Stimulated activated CD4-positive, alpha-beta T cell treated with anti-CD3 and anti-CD28 coated beads, Interleukin-15, amount 100 ng/mL, for 48 hours (primary cell): Measurements from ENCODE around the gene ZFP91.

Experiments used
- DNase-seq, 2 donors: peaks; one replicate each; pipeline ENCODE4 v3.0.0-alpha.2; 2020; ENCODE audit warnings: low read depth in 2 of 2

Gene ZFP91

DNA sequence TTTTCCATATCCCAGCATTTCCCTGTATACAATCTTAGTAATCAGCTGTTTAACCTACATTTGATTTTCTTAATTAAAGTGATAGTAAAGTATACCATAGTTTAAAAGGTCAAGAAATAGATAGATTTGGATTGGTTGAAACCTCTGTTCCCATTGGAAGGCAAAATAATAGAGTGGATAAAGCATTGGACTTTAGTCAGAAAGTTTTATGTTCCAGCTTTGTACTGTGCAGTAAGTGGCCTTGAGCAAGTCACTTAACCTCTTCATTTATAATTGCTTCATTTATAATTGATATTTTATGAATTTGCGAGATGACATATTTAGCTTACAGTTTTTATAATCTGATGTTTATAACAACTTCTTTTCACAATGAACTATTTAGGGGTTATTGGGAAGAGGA, 3.6 kb downstream of the ZFP91 start:
- DNase-seq, result no peak

DNA sequence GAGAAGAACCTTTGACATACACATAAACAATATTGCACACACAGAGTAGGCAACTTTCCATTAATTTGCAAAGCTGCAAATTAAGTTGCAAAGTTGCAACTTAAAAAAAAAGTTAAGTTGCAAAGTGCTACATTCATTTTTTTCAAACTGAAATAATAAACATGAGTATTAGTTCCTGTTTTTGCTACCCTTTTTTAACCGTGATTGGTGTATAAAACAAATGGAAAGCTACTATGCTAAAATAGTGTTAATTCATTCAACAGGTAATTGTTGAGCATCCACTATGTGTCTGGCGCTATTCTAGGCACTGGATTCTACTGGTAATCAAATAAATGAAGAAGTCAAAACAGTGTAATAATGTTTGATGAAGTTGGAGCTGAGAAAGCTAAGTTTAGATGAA, 8.1 kb downstream of the ZFP91 start:
- no peak for DNase-seq

DNA sequence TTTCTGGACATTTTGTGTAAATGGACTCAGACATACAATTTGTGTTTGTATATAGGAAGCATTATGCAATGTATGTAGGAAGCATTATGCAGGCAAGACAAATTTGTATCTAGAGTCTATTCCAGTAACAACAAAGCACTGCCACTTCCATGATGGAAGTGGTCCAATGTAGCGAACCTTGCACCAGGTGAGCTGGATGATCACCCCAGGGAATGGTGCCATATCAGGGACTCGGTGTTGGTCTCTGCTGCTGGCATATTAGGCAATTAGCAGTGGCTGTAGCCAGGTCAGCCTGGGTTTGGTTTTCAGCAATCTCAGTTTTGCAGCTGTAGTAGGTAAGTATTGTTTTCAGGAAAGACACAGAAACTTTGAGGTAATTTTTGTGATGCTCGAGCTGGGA, 12.8 kb downstream of the ZFP91 start:
- DNase-seq, result no peak

DNA sequence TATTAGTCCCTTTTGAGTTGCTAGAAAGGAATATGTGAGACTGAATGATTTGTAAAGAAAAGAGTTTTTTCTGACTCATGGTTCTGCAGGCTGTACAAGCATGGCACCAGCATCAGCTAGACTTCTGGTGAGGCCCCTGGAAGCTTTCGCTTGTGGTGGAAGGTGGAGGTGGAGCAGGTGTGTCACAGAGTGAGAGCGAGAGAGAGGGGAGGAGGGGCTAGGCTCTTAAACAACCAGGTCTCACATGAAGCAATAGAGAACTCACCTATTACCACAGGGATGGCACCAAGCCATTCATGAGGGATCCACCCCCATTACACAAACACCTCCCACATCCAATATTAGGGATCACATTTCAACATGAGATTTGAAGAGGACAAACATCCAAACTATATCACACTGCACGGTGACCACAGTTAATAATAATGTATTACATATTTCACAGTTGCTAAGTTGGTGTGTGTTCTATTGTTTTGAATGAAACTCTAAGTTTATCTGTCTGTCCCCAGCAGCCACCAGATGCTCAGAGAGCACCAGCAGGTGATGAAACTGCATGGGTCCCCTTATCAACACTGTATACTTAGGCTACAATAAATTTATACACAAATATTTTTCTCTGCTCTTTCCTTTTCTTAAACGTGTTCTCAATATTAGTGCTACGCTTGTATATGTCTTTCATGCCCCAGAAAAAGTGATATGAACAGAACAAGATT, 14.1 kb downstream of the ZFP91 start:
- DNase-seq, result peak in 1 of 2 donors; percentile 52

DNA sequence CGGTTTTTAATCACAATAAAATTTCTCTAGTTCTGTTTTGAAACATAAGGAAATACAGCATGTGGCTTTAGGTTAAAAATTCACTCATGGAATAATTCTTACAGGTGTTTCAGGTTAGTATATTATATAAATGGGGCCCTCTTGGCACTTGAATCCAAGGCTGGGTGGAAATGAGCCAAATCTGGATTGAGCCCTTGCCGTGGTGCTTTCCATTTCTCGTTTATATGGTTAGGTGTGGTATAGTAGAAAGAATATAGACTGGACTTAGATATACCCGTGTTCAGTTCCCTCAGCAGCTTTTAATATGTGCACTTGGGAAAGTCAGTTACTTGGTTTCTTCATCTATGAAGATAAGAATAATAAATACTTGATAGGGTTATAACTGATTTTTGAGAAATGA, 16.0 kb downstream of the ZFP91 start:
- no peak for DNase-seq

DNA sequence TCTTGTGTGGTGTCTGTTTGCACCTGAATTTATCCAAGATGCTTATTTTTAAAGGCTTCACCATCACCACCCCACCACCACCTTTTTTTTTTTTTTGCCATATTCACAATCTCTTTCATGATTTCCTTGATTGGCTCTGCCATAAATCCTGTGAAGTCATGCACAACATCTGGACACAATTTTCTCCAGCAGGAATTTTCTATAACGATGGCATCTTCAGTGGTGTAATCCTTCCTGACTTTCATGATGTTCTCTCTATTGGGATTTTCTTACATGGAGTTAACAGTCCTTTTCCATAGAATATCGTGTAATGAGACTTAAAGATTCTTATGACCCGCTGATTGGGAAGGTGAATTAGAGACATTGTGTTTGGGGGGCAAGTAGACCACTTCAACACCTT, 17.8 kb downstream of the ZFP91 start:
- no peak for DNase-seq

DNA sequence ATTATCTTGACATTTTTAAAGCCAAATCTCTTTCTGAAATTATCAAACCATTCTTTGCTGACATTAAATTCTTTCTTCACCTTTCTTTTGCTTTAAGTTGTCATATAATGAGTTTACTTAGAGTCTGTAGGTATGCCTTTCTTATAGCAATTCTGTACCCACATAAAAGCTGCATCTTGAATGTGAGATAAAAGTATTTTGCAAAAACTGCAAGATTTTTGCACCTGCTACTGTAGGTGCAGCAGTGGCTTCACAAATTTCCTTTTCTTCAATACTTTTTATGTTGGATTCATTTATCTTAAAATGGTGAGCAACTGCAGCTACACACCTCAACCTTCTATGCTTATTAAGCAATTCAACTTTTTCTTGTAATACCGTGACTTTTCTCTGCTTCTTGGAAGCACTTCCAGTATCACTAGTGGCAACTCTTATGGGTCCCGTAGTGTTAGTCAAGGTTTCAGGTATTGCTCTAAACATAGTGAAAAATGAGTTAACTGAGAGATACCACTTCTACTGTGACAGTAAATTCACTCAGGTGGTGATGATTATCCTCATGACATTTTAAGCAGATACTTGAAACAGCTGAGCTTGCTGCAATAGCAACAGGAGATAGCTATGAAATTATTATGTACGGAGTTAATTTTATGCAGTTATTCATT, 18.8 kb downstream of the ZFP91 start:
- DNase-seq, result no peak

DNA sequence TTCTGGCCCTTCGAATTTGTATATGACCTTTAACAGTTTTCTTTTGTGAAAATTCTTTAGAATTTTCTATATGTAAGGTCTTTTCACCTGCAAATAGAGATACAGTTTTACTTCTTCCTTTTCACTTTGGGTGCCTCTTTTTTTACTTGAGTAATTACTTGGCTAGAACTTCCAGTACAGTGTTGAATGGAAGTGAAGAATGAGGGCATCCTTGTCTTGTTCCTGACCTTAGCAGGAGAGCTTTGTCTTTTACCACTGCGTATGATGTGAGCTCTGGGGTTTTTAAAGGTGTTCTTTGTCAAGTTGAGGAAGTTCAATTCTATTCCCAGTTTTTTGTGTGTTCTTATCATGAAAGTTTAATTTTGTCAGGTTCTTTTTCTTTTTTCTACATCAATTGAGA, 21.6 kb downstream of the ZFP91 start:
- DNase-seq, result no peak

DNA sequence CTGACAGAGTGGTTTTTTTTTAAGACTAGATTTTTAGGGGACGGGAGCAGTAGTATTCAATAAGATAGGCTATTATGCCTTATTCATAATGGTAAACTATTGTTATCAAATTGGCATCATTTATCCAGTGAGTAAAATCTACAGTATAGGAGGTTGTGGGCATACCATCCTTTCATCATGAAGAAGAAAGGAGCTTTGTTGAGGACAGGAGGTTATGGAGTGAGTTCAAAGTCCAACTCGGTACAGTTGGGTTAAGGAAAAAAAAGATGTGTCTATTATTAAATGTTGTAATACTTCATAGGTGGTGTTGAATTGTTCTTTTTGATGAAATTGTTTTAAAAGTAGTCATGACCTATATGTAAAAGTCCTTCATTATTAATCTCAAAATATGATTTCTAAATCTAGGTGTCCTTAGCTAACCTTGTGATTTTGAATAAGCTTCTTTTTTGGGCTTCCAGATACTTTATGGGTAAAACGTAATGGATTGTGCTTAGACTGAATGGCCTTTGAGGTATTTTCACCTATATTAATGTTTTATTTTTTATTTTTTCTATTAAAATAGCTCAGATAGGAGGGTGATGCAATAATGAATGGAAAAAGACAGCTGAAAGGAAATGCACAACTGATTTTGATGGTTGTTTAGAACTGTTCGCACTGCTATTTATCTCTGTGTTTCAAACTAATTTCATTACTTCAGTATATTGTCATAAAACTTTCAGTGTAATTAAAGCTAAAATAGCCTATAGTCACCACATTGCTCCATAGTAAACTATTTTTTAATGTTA, 28.3 kb downstream of the ZFP91 start:
- no peak for DNase-seq

DNA sequence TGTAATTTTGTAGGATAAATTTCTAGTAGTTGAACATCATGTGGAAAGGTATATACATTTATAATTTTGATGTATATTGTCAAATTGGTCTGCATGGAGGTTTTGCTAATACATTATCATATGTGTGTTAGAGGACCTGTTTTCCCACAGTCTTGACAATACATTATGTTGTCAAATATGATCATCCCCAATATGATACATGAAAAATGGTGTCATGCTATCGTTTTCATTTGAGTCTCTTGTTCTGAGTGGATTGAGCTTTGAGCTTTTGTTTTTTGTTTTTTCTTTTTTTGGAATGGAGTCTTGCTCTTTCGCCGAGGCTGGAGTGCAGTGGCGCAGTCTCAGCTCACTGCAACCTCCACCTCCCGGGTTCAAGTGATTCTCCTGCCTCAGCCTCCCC, 29.5 kb downstream of the ZFP91 start:
- no peak for DNase-seq

DNA sequence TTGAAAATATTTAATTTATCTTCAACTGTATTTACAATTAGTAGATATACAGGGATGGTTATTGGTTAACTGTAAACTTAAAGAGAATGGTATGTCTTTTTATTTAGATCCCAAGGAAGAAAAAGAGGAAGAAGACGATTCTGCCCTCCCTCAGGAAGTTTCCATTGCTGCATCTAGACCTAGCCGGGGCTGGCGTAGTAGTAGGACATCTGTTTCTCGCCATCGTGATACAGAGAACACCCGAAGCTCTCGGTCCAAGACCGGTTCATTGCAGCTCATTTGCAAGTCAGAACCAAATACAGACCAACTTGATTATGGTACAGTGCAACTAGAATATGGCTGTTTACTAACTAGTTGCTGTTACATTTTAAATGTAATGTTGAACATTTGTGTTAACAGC, 30.9 kb downstream of the ZFP91 start:
- no peak for DNase-seq

DNA sequence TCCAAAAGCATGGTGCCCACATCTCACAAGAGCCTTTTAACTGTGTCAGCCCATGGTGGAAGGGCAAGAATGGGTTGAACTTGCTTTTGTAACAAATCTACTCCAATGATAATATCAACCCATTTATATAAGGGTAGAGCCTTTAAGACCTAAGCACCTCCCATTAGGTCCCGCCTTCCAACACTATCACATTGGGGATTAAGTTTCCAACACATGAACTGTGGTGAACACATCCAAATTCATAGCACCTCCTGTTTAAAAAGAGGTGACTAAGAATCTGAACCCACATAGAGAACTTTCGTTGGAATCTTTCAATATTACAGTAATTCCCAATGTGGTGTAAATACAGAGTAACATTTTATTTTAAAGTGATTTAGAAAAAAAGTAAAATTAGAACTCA, 34.4 kb downstream of the ZFP91 start:
- no peak for DNase-seq

DNA sequence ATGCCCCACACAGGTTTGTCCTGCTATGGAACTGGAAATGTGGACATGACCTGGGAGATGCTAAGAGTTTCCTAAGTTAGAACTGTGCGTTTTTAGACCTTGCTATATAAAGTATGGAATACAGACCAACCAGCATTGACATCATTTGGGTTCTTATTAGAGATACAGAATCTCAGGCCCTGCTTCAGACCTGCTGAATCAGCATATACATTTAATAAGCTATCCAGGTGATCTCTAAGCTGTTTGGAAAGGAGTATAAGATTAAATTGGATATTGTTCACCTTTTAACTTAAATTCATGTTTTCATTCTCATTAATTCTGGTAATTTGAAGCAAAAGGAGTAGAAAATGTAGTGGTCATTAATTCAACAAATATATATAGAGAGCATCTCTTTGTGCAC, 36.7 kb downstream of the ZFP91 start:
- DNase-seq, result no peak

DNA sequence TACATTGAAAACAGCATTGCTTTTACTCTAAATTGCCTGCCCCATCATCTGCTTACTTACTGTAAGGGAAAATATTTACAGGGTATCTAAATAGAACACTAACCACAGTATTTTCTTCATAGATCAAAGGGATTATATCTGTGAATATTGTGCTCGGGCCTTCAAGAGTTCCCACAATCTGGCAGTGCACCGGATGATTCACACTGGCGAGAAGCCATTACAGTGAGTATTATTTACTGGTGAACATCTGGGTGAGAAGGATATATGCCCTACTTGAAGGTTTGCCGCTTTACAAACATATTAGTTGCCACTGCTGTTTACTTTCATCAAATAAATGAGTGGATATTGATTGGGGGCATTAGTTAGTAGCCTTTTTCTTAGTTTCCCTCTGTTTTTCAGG, 37.7 kb downstream of the ZFP91 start:
- DNase-seq, result no peak

DNA sequence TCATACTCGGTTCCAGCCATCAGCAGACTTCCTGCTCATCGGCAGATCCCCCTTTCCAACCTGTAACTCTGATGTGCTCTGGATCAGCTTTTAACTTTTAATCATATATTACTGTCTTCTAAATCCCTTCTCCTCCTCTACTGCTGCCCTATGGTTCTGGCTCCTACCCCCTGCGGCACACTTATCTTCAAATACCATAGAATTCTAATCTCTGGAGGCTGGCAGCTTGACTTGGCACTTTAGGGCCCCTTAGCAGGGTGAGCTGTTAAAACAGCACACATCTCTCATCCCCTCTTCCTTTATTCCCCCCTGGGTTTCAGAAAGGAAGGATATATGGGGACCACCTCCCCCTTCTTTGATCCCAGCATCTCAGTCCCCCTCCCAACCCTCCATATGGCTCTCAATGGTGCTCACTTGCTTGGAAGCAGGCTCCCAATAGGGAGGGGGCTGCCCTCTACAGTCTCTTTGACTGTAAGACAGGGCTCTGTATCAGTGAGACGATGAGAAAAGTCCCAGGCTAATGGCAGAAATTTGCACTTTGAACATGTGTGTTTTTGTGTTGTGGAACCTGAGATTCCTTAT, 39.2 kb downstream of the ZFP91 start:
- no peak for DNase-seq

DNA sequence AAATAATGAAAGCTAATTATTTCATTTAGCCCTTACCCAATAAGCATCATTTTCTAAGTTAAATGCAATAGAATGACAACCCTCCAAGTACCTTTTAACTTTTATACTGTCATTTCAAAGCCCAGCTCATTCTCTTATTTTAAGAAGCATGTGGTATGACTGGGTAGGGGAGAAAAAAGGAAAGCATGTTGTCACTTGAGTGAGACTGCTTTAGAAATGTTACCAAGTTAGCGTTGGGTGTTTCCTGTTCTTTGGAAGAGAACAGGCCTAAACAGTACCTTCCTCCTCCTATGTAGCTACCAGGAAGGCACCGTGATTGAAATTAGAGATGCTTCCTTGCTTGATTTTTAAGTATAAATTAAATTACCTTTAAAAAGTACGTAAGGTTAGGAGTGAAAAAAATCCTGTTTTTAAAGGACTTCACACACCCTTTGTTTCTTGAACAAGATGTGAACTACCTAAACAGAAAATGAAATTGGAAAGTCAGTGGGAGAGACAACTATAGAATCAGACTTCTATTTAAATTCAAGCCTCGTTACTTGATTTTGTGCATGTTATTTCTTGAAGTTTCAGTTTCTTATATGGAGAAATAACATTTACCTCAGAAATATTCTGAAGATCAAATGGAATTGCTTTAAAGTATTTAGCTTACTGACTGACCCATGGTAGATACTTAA, 42.9 kb downstream of the ZFP91 start:
- DNase-seq, result no peak

DNA sequence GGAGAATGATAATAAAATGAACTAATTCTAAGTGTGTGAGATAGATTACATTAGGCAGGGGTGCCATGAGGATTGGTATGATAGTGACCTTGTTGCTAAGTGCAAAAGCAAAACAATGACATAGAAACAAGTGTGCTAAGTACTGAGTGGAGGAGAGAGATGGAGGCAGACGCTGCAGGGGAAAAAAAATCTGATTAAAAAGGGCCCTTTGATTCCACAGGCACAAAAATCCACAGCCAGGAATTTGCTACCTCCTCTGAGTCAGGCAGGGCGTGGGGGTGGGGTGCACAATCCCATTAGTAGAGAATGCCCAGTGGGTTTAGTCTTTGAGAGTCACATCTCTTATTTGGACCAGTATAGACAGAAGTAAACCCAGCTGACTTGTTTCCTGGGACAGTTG, 43.5 kb downstream of the ZFP91 start, which contains the start of gene CNTF:
CNTF (plus strand) TSS at position 322 of the 400 bp plus-strand sequence. CDS start 88 bp downstream, outside the sequence.
- DNase-seq, result no peak

DNA sequence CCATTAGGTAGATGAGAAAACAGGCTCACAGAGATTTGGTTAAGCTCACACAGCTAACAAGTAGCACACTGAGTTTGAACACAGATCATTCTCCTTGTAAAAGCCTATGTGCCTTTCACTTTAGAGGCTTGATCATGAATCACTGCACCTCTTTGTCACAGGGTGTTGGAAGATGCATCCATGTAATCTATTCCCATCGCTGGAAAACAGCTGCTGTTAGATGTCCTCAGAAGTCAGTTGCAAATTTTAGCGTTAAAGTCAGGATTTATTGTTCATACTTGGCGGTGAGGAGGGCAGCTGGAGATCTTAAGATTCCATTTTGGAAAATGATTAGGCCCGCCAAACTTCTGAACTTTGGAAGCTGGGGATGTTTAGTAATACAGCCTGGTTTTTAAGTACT, 46.2 kb downstream of the ZFP91 start:
- DNase-seq, result no peak

DNA sequence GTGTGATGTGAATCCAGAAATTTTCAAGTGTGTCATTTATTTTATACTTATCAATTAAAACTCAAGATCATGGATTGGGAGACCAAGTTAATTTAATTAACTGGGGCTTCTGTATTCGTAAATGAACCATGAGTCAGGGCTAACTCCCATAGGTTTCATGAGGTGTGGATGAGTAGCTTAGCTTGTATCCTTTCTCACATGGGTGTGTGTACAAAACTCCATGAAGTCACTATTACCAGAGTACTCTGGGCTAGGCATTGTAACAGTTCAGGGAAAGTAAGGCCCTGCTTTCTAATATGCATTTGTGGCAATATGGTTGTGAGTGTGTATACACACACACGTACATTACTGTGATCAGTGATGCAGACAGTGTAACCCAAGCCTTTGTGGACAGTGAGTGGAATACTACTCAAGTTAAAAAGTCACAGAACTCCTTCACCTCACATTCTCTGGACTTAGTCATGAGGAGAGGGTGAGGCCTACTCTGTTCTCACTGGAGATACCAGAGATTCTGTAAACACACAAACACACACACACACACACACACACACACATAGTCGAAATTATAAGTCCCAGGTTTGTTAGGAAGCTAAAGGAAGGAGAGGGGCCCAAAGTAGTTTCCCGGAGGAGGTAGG, 47.1 kb downstream of the ZFP91 start:
- DNase-seq, result no peak

DNA sequence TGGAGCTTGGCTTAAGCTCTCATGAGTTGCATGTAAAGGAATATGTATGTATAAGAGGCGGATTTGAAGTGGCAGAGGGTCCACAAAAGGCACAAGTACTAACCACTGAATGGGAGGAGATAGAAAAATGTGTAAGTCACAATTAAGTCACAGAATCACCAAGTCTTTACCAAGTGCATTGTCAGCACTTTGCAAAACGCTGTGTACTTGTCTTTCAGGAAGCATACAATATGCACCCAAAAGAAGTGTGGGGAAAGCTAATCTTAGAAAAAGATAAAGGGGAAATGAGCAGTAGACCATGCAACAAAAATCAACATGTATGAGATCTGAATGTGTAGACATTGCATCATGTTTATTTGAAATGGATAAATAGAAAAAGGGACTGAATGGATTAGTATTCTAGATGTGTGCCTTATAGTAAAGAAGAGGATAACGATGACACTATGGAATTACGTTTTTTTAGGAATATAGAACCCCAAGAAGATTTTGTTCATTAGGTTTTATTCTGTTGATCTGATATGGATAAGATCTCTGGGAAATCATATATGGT, 48.1 kb downstream of the ZFP91 start:
- no peak for DNase-seq

DNA sequence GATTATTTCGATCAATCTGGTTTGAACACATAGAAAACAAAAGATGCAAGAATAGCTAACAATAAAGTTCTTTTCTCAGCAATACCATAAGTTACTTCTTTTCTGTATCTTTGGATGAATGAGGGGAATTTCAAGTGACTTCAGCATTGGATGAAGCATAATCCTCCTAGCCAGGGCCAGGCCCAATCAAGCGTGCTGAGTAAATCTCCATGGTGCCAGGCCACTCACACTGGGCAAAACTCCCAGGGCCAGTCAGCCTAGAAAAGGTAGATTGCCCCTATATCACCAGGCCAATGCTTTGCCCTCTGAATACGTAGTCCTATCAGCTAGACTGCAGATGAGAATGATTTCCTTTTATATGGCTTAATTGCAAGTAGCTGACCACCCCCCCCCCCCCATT, 49.6 kb downstream of the ZFP91 start:
- no peak for DNase-seq
